Measurements from ENCODE around the gene ACOXL. TPM values are rescaled to one million over a fixed set of nuclear protein-coding genes. Genes with fewer than 3 reads are reported as not detected.

The ACOXL gene
- total and polyA plus RNA-seq, 2 of the 8 experiments (the other 6 are each of a cell fraction or from before 2014, with no cell fraction given), result 11.4 to 20.6 TPM

DNA sequence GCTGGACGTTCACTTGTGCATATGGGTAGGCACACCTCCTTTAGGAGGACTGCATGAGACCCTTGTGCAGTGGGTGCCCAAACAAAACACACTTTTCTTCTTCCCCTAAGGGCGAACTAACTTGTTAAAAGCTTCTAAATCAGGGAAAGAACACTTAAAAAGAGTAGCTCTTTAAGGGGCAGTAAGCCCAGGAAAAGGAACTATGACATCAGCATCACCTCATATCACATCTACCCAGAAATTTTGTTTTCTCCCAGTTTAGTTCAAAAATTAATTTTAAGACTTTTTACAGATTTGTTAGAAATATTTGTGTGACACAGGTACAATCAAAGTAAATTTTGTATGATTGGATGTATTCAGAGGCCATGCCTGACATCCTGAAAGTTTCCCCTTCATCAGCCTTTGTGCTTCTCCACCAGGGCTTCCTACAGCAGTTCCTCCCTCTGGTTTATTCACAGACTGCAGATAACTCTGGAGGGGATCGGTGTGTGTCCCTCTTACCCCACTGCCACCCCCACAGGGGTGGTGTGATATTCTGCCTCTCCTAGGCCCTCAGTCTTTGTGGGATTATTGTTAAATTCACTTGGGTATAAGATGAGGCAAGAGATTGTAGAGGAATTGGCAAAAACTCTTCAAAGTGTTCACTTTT lies 416.0 kb downstream of the ACOXL start (continued):
- TF ChIP-seq, protein P1, sequence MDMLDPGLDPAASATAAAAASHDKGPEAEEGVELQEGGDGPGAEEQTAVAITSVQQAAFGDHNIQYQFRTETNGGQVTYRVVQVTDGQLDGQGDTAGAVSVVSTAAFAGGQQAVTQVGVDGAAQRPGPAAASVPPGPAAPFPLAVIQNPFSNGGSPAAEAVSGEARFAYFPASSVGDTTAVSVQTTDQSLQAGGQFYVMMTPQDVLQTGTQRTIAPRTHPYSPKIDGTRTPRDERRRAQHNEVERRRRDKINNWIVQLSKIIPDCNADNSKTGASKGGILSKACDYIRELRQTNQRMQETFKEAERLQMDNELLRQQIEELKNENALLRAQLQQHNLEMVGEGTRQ (IDR thresholded peaks at IDR 0.05; ENCODE audit: low read length), result no peak
